HG03457 (cell line): ENCODE measurements around the gene NDUFB11.

Experiments
- ATAC-seq: cut with Tn5 transposase; IDR thresholded peaks from one replicate; pipeline ENCODE4 v1.9.1; 2021; ENCODE audit warnings: moderate number of reproducible peaks; ENCODE audit not compliant: unreplicated experiment

Gene NDUFB11

GRCh38 chrX:47174846-47175587 lies 30.5 kb upstream of the NDUFB11 start:
- ATAC-seq: no peak

GRCh38 chrX:47174376-47174775 lies 29.9 kb upstream of the NDUFB11 start:
- ATAC-seq: no peak

GRCh38 chrX:47172971-47173792 lies 28.7 kb upstream of the NDUFB11 start:
- ATAC-seq: no peak

- ATAC-seq: no peak
Measured at GRCh38 chrX:47172549-47172948, 28.0 kb upstream of the NDUFB11 start.

GRCh38 chrX:47171996-47172395 lies 27.5 kb upstream of the NDUFB11 start:
- ATAC-seq: no peak

GRCh38 chrX:47170861-47171692 lies 26.6 kb upstream of the NDUFB11 start:
- ATAC-seq: no peak

GRCh38 chrX:47169726-47170515 lies 25.4 kb upstream of the NDUFB11 start:
- ATAC-seq: no peak

GRCh38 chrX:47169273-47169672 lies 24.8 kb upstream of the NDUFB11 start:
- no peak for ATAC-seq

- no peak for ATAC-seq
Measured at GRCh38 chrX:47168495-47169073, 24.1 kb upstream of the NDUFB11 start.

- ATAC-seq: no peak
Measured at GRCh38 chrX:47166126-47166525, 21.6 kb upstream of the NDUFB11 start.

- ATAC-seq: no peak
Measured at GRCh38 chrX:47164420-47164819, 19.9 kb upstream of the NDUFB11 start.

GRCh38 chrX:47162927-47163583 lies 18.6 kb upstream of the NDUFB11 start:
- no peak for ATAC-seq

- ATAC-seq: no peak
Measured at GRCh38 chrX:47160781-47161180, 16.3 kb upstream of the NDUFB11 start.

GRCh38 chrX:47158781-47159180 lies 14.3 kb upstream of the NDUFB11 start:
- ATAC-seq: no peak

GRCh38 chrX:47158131-47158530 lies 13.6 kb upstream of the NDUFB11 start:
- no peak for ATAC-seq

GRCh38 chrX:47156611-47157520 lies 12.4 kb upstream of the NDUFB11 start:
- no peak for ATAC-seq

GRCh38 chrX:47151435-47151834 lies 6.9 kb upstream of the NDUFB11 start:
- ATAC-seq: no peak

- ATAC-seq: no peak
Measured at GRCh38 chrX:47148946-47149345, 4.4 kb upstream of the NDUFB11 start.
